ENCODE data around the gene PCTP. TPM values are rescaled to one million over a fixed set of nuclear protein-coding genes. Genes with fewer than 3 reads are reported as not detected.

Gene PCTP
- total RNA-seq = 17.2 and 21.0 TPM in 2 replicates

DNA sequence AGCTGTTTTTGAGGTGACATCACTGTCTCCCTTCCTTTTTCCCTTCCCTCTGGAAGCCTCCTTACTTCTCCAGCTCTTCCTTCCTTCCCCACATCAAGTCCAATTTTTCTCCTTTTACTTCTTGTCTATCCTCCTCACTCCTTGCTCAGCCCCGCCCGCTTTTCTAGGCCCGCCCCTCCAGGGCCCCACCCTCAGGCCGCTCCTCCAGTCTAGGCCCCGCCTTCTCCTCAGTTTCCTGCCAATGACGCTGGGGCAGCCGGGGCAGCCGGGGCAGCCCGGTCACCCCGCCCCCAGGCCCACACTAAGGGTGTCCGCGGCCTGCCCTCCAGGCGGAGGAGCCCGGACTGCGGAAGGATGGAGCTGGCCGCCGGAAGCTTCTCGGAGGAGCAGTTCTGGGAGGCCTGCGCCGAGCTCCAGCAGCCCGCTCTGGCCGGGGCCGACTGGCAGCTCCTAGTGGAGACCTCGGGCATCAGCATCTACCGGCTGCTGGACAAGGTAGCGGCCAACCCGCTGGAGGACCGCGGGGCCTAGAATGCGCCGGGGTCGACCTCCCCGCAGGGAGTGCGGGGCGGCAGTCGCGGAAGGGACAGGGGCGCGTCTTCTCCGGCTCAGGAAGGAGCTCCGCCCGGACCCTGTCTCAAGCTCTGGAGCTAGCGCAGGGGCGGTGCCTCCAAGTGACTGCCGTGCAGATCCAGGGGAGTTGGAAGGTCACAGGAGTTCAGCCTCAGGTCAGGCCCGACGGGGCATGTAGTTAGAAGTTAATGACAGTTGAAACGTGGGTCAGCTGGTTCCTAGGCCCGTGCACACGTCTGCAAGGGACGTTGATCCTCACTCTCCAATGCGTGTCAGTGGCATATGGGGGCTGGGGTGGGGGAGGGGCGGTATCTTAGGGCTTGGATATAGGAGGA is at the start of gene PCTP:
Gene PCTP (plus strand): TSS at position 302 of the 908 bp plus-strand sequence. CDS start 53 bp downstream, at position 355.

GRCh38 chr17:55722742-55723487 is 27.9 kb upstream of the PCTP start, which contains the start of gene TMEM100:
TMEM100 (minus strand) TSS chr17:55722864; CDS start chr17:55721070, 1,794 bp downstream.

Other genes with a start within 250 kb of the PCTP start
- not detected in 2 replicates for gene SMIM36, start 239.6 kb upstream of the PCTP start, total RNA-seq
- gene TMEM100, start 28.2 kb upstream of the PCTP start, total RNA-seq = under 0.01 and 0.19 TPM in 2 replicates

Measured in endothelial cell of coronary artery (primary cell).